H9 (cell line): ENCODE results near the gene ALCAM. TPM values are rescaled to one million over a fixed set of nuclear protein-coding genes. Genes with fewer than 3 reads are reported as not detected.

Experiments used
- DNase-seq: peaks from one replicate; pipeline ENCODE4 v3.0.0-alpha.2; 2017
- H2AFZ ChIP-seq: one replicate; pipeline ENCODE4 v1.6.1; 2013; ENCODE audit warnings: mild to moderate bottlenecking, low read length, control low read depth, moderate library complexity
- H2AK5ac ChIP-seq: 2 replicates; pipeline ENCODE4 v1.6.1; 2013; ENCODE audit warnings: low read length, control low read depth, mixed read lengths; ENCODE audit not compliant: insufficient read length
- H2BK120ac ChIP-seq: one replicate; pipeline ENCODE4 v1.6.1; 2013; ENCODE audit warnings: low read depth, mild to moderate bottlenecking, low read length, control low read depth, inconsistent platforms; ENCODE audit not compliant: poor library complexity, severe bottlenecking
- H2BK12ac ChIP-seq: 2 replicates; pipeline ENCODE4 v1.6.1; 2013; ENCODE audit warnings: low read length, control low read depth, mixed read lengths, low read depth; ENCODE audit not compliant: insufficient read length
- H2BK15ac ChIP-seq: 2 replicates; pipeline ENCODE4 v1.6.1; 2013; ENCODE audit warnings: low read depth, low read length, control low read depth
- H2BK20ac ChIP-seq: one replicate; pipeline ENCODE4 v1.6.1; 2013; ENCODE audit warnings: low read depth, mild to moderate bottlenecking, low read length, control low read depth, inconsistent platforms; ENCODE audit not compliant: poor library complexity, severe bottlenecking
- H2BK5ac ChIP-seq: 2 replicates; pipeline ENCODE4 v1.6.1; 2013; ENCODE audit warnings: low read length, control low read depth, mixed read lengths; ENCODE audit not compliant: insufficient read length
- H3K14ac ChIP-seq: 2 replicates; pipeline ENCODE4 v1.6.1; 2013; ENCODE audit warnings: low read length, control low read depth; ENCODE audit not compliant: insufficient read depth
- H3K18ac ChIP-seq: 2 replicates; pipeline ENCODE4 v1.6.1; 2013; ENCODE audit warnings: low read depth, mild to moderate bottlenecking, mixed read lengths, low read length, control low read depth; ENCODE audit not compliant: insufficient read length
- H3K23ac ChIP-seq: 2 replicates; pipeline ENCODE4 v1.6.1; 2013; ENCODE audit warnings: low read length, control low read depth, mixed read lengths, low read depth; ENCODE audit not compliant: insufficient read length
- H3K23me2 ChIP-seq: 2 replicates; pipeline ENCODE4 v1.6.1; 2013; ENCODE audit warnings: low read depth, mild to moderate bottlenecking, mixed read lengths, low read length, control low read depth; ENCODE audit not compliant: insufficient read length, poor library complexity, severe bottlenecking
- H3K27ac ChIP-seq: 2 replicates; pipeline ENCODE4 v1.5.1; 2013; ENCODE audit warnings: low read length, control low read depth, mixed read lengths, low read depth; ENCODE audit not compliant: insufficient read length
- H3K27me3 ChIP-seq: 2 replicates; pipeline ENCODE4 v1.6.1; 2013; ENCODE audit warnings: low read length, control low read depth, inconsistent platforms; ENCODE audit not compliant: insufficient read depth
- H3K4ac ChIP-seq: 2 replicates; pipeline ENCODE4 v1.6.1; 2013; ENCODE audit warnings: low read depth, mild to moderate bottlenecking, control low read depth, inconsistent platforms, low read length, moderate library complexity
- H3K4me1 ChIP-seq: 2 replicates; pipeline ENCODE4 v1.6.1; 2013; ENCODE audit warnings: low read length, control low read depth, inconsistent platforms; ENCODE audit not compliant: insufficient read depth
- H3K4me2 ChIP-seq: 2 replicates; pipeline ENCODE4 v1.6.1; 2013; ENCODE audit warnings: low read length, control low read depth, mixed read lengths; ENCODE audit not compliant: insufficient read length, insufficient read depth
- H3K56ac ChIP-seq: 2 replicates; pipeline ENCODE4 v1.6.1; 2013; ENCODE audit warnings: low read depth, mild to moderate bottlenecking, mixed read lengths, low read length, control low read depth; ENCODE audit not compliant: insufficient read length
- H3K79me1 ChIP-seq: 2 replicates; pipeline ENCODE4 v1.6.1; 2013; ENCODE audit warnings: low read depth, mild to moderate bottlenecking, moderate library complexity, low read length, control low read depth, inconsistent platforms; ENCODE audit not compliant: insufficient read depth, poor library complexity, severe bottlenecking
- H3K79me2 ChIP-seq: 2 replicates; pipeline ENCODE4 v1.6.1; 2013; ENCODE audit warnings: low read length, control low read depth, inconsistent platforms; ENCODE audit not compliant: insufficient read depth
- H3K9ac ChIP-seq: 2 replicates; pipeline ENCODE4 v1.6.1; 2013; ENCODE audit warnings: low read length, control low read depth, mixed read lengths; ENCODE audit not compliant: insufficient read length; ENCODE audit errors: extremely low read depth
- H3K9me3 ChIP-seq: one replicate; pipeline ENCODE4 v1.6.1; 2013; ENCODE audit warnings: low read depth, low read length, inconsistent platforms; ENCODE audit not compliant: control insufficient read depth
- H3T11ph ChIP-seq: one replicate; pipeline ENCODE4 v1.6.1; 2013; ENCODE audit warnings: mild to moderate bottlenecking, low read length, control low read depth, inconsistent platforms
- H4K20me1 ChIP-seq: one replicate; pipeline ENCODE4 v1.6.1; 2013; ENCODE audit not compliant: control insufficient read depth, insufficient read length, insufficient read depth
- H4K5ac ChIP-seq: 2 replicates; pipeline ENCODE4 v1.6.1; 2013; ENCODE audit warnings: low read depth, mild to moderate bottlenecking, mixed read lengths, low read length, control low read depth; ENCODE audit not compliant: insufficient read length
- H4K8ac ChIP-seq: replicated peaks from 2 replicates; pipeline ENCODE4 v1.6.1; 2013; ENCODE audit warnings: low read length, control low read depth, mixed read lengths, low read depth; ENCODE audit not compliant: insufficient read length
- H4K91ac ChIP-seq: 2 replicates; pipeline ENCODE4 v1.6.1; 2013; ENCODE audit warnings: low read depth, mild to moderate bottlenecking, moderate library complexity, mixed read lengths, low read length, control low read depth; ENCODE audit not compliant: insufficient read length
- H3K27ac Mint-ChIP-seq, 3 experiments: 2 replicates in 2 of 3; 3 replicates in 1 of 3; pipeline ENCODE4 v1.8.0; 2020 to 2021; ENCODE audit warnings: mixed read lengths in 3 of 3, mild to moderate bottlenecking in 1 of 3, moderate library complexity in 1 of 3
- H3K27me3 Mint-ChIP-seq: 2 replicates; pipeline ENCODE4 v1.8.0; 2021; ENCODE audit warnings: low read depth, mild to moderate bottlenecking, moderate library complexity, mixed read lengths
- H3K36me3 Mint-ChIP-seq, 3 experiments: 2 replicates in 2 of 3; 3 replicates in 1 of 3; pipeline ENCODE4 v1.8.0; 2020 to 2021; ENCODE audit warnings: low read depth in 3 of 3, mixed read lengths in 3 of 3; ENCODE audit not compliant: insufficient read depth in 1 of 3
- H3K4me1 Mint-ChIP-seq, 2 experiments: 2 replicates each; pipeline ENCODE4 v1.8.0; 2020; ENCODE audit warnings: mixed read lengths in 2 of 2
- H3K4me3 Mint-ChIP-seq, 2 experiments: 2 replicates in 1 of 2; 3 replicates in 1 of 2; pipeline ENCODE4 v1.8.0; 2020 to 2021; ENCODE audit warnings: mild to moderate bottlenecking in 2 of 2, mixed read lengths in 2 of 2, moderate library complexity in 1 of 2
- H3K9me3 Mint-ChIP-seq, 2 experiments: 2 replicates in 1 of 2; 3 replicates in 1 of 2; pipeline ENCODE4 v1.8.0; 2020; ENCODE audit warnings: mild to moderate bottlenecking in 2 of 2, mixed read lengths in 2 of 2, moderate library complexity in 1 of 2
- WGBS: extraction: QIAGEN DNeasy Blood & Tissue Kit; methylation state at CpG from one replicate; pipeline ENCODE4 v1.1.7; 2013; ENCODE audit warnings: missing lambda C conversion rate, low lambda C conversion rate, mixed read lengths; ENCODE audit not compliant: insufficient read length; ENCODE audit errors: extremely low coverage; 5-methylcytosine and 5-hydroxymethylcytosine counted together
- total RNA-seq: library from RNA; stranded (reverse); gene quantifications from 2 replicates; pipeline ENCODE4 v1.2.1, GENCODE V29; 2021
- TF ChIP-seq, protein P1 (sequence below): fragments of 200-600 bp; sonication (generic); conservative IDR thresholded peaks from 3 replicates; pipeline ENCODE4 v1.8.0; 2021; ENCODE audit warnings: antibody characterized with exemption, mild to moderate bottlenecking

The ALCAM gene
- total RNA-seq, 1 experiment from 2014 or later, result 43.7 TPM

DNA sequence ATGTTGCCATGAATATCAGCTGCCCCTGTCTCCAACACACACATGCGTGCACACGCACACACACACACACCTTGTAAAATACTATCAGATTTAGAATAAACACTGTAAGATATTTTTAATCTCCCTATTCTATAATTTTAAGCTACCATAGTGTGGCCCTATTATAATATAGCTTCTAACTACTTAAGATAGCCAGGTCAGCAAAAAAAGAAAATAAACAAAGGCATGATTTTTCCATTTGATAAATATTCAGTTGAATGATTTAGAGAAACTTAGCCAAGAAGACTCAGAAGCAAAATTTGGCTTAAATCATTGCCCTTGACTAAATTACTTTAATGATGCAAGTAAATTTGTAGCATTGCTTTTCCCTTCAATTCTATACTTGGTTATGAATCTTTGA is 162.2 kb downstream of the ALCAM start:
- Histone ChIP-seq H4K8ac (no peak overlapping the region), H3K4me2 (no peak overlapping the region), H2BK20ac (no peak overlapping the region), H3K14ac (no peak overlapping the region), H3K27ac (no peak overlapping the region), H3K79me2 (no peaks in the 10 kb centered on the region), H3K23me2 (no peaks in the 10 kb centered on the region), H3K9ac (no peak overlapping the region), H3K27me3 (no peaks in the 10 kb centered on the region), H2BK5ac (no peak overlapping the region), H2AK5ac (no peak overlapping the region), H2BK12ac (no peak overlapping the region), H3K79me1 (no peaks in the 10 kb centered on the region), H2BK120ac (no peak overlapping the region), H2AFZ (no peak overlapping the region), H2BK15ac (no peak overlapping the region), H3K4ac (no peak overlapping the region), H3K9me3 (no peaks in the 10 kb centered on the region), H3K4me1 (no peaks in the 10 kb centered on the region), H3K56ac (no peak overlapping the region), H4K5ac (no peak overlapping the region), H4K91ac (no peak overlapping the region), H4K20me1 (no peaks in the 10 kb centered on the region), H3K23ac (no peak overlapping the region), H3K18ac (no peak overlapping the region), H3T11ph (no peak overlapping the region)
- H3K27ac Mint-ChIP-seq, result no peak overlapping the region
- WGBS, result no CpG with 5 or more reads among the region's 2 CpGs
- no peak overlapping the region for H3K4me3 Mint-ChIP-seq
- no peak for DNase-seq
- peaks cover 4 to 8% (median 7%) of the 10 kb centered on the region in 3 experiments; a peak in 5 of 7 replicates for H3K36me3 Mint-ChIP-seq
- TF ChIP-seq, protein P1, sequence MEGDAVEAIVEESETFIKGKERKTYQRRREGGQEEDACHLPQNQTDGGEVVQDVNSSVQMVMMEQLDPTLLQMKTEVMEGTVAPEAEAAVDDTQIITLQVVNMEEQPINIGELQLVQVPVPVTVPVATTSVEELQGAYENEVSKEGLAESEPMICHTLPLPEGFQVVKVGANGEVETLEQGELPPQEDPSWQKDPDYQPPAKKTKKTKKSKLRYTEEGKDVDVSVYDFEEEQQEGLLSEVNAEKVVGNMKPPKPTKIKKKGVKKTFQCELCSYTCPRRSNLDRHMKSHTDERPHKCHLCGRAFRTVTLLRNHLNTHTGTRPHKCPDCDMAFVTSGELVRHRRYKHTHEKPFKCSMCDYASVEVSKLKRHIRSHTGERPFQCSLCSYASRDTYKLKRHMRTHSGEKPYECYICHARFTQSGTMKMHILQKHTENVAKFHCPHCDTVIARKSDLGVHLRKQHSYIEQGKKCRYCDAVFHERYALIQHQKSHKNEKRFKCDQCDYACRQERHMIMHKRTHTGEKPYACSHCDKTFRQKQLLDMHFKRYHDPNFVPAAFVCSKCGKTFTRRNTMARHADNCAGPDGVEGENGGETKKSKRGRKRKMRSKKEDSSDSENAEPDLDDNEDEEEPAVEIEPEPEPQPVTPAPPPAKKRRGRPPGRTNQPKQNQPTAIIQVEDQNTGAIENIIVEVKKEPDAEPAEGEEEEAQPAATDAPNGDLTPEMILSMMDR, result no peak
- no peaks in the 10 kb centered on the region for H3K27me3 Mint-ChIP-seq
- peaks cover 5 to 11% of the 10 kb centered on the region in 2 experiments for H3K4me1 Mint-ChIP-seq
- H3K9me3 Mint-ChIP-seq, result no peaks in the 10 kb centered on the region
